Osteoblast (primary cell): Measurements from ENCODE around the gene ELMO1. TPM values are rescaled to one million over a fixed set of nuclear protein-coding genes. Genes with fewer than 3 reads are reported as not detected.

Source experiments
- DNase-seq: peaks from one replicate; pipeline ENCODE4 v3.0.0; 2011; ENCODE audit warnings: low spot score, mixed read lengths; ENCODE audit not compliant: insufficient read length; ENCODE audit errors: missing footprints
- H2AFZ ChIP-seq: 2 replicates; pipeline ENCODE4 v1.6.0; 2011; ENCODE audit warnings: mild to moderate bottlenecking, low read length
- H3K27ac ChIP-seq: 2 replicates; pipeline ENCODE4 v1.5.1; 2011; ENCODE audit warnings: mild to moderate bottlenecking, low read depth, low read length, moderate library complexity
- H3K27me3 ChIP-seq: 2 replicates; pipeline ENCODE4 v1.6.0; 2012; ENCODE audit warnings: mild to moderate bottlenecking, control low read depth, inconsistent platforms, low read length, moderate library complexity; ENCODE audit not compliant: insufficient read depth
- H3K36me3 ChIP-seq: 2 replicates; pipeline ENCODE4 v1.5.1; 2011; ENCODE audit warnings: mild to moderate bottlenecking, low read length, control low read depth, moderate library complexity; ENCODE audit not compliant: insufficient read depth
- H3K4me1 ChIP-seq: 2 replicates; pipeline ENCODE4 v1.5.1; 2011; ENCODE audit warnings: mild to moderate bottlenecking, low read length, control low read depth, moderate library complexity; ENCODE audit not compliant: insufficient read depth
- H3K4me2 ChIP-seq: 2 replicates; pipeline ENCODE4 v1.6.0; 2011; ENCODE audit warnings: mild to moderate bottlenecking, low read length; ENCODE audit not compliant: insufficient read depth
- H3K4me3 ChIP-seq: fragments of 200-600 bp; sonication (generic); 3 replicates; pipeline ENCODE4 v1.5.1; 2012; ENCODE audit warnings: mild to moderate bottlenecking, low read length, inconsistent platforms; ENCODE audit not compliant: insufficient read depth
- H3K79me2 ChIP-seq: 2 replicates; pipeline ENCODE4 v1.6.0; 2012; ENCODE audit warnings: mild to moderate bottlenecking, low read length, control low read depth, inconsistent platforms; ENCODE audit not compliant: insufficient read depth
- H3K9me3 ChIP-seq: 2 replicates; pipeline ENCODE4 v1.5.1; 2011; ENCODE audit warnings: low read depth, low read length, control low read depth
- H4K20me1 ChIP-seq: 2 replicates; pipeline ENCODE4 v1.6.0; 2012; ENCODE audit warnings: mild to moderate bottlenecking, low read length, control low read depth; ENCODE audit not compliant: insufficient read depth
- CTCF ChIP-seq: IDR thresholded peaks from 2 replicates; pipeline ENCODE4 v1.5.1; 2011; ENCODE audit warnings: mild to moderate bottlenecking, low read depth, low read length, moderate library complexity; ENCODE audit errors: extremely low read depth
- total RNA-seq: library from RNA; depleted of rRNA; stranded (reverse); fragments of >200 nt; gene quantifications from 2 replicates; pipeline ENCODE4 v1.2.3, GENCODE V29; 2012

ELMO1 gene
- total RNA-seq, 1 donor, result 2.2 TPM

- no peak for DNase-seq
- Histone ChIP-seq H3K27me3 (no peaks in the 10 kb centered on the region), H3K4me1 (no peaks in the 10 kb centered on the region), H3K36me3 (no peaks in the 10 kb centered on the region), H3K4me3 (no peak overlapping the region), H3K4me2 (no peak overlapping the region), H2AFZ (no peak overlapping the region), H3K79me2 (no peaks in the 10 kb centered on the region), H4K20me1 (no peaks in the 10 kb centered on the region), H3K9me3 (no peaks in the 10 kb centered on the region), H3K27ac (no peak overlapping the region)
- no peak for TF ChIP-seq CTCF
Observed at GRCh38 chr7:37388811-37389210, 59.9 kb downstream of the ELMO1 start.

- TF ChIP-seq CTCF, result no peak
- Histone ChIP-seq H3K27ac (no peak overlapping the region), H3K4me2 (no peak overlapping the region), H3K4me1 (no peaks in the 10 kb centered on the region), H3K9me3 (no peaks in the 10 kb centered on the region), H3K36me3 (no peaks in the 10 kb centered on the region), H2AFZ (no peak overlapping the region), H4K20me1 (no peaks in the 10 kb centered on the region), H3K4me3 (no peak overlapping the region), H3K79me2 (no peaks in the 10 kb centered on the region), H3K27me3 (no peaks in the 10 kb centered on the region)
- no peak for DNase-seq
Observed at GRCh38 chr7:37385787-37386186, 62.9 kb downstream of the ELMO1 start.

GRCh38 chr7:37382546-37383088, 66.0 kb downstream of the ELMO1 start:
- Histone ChIP-seq H3K4me2 (no peak overlapping the region), H2AFZ (no peak overlapping the region), H3K27me3 (no peaks in the 10 kb centered on the region), H3K36me3 (no peaks in the 10 kb centered on the region), H3K27ac (no peak overlapping the region), H3K9me3 (peaks cover 2% of the 10 kb centered on the region), H3K4me3 (no peak overlapping the region), H3K79me2 (no peaks in the 10 kb centered on the region), H4K20me1 (no peaks in the 10 kb centered on the region), H3K4me1 (no peaks in the 10 kb centered on the region)
- no peak for TF ChIP-seq CTCF
- no peak for DNase-seq

GRCh38 chr7:37380831-37381230, 67.8 kb downstream of the ELMO1 start:
- Histone ChIP-seq H3K4me2 (no peak overlapping the region), H3K79me2 (no peaks in the 10 kb centered on the region), H2AFZ (no peak overlapping the region), H3K9me3 (peaks cover 2% of the 10 kb centered on the region), H3K4me3 (no peak overlapping the region), H3K27ac (no peak overlapping the region), H3K4me1 (no peaks in the 10 kb centered on the region), H3K36me3 (no peaks in the 10 kb centered on the region), H3K27me3 (no peaks in the 10 kb centered on the region), H4K20me1 (no peaks in the 10 kb centered on the region)
- TF ChIP-seq CTCF, result no peak
- no peak for DNase-seq
